HepG2 (cell line): ENCODE results near the gene CPT1C.

ENCODE experiments used
- CHCHD3 ChIP-seq: sonication (generic); formaldehyde crosslinking; IDR thresholded peaks from 2 replicates; pipeline ENCODE4 v1.8.0; 2022; ENCODE audit warnings: mild to moderate bottlenecking, missing genetic modification reagents, moderate library complexity
- ELF4 ChIP-seq: sonication (generic); formaldehyde crosslinking; IDR thresholded peaks from 2 replicates; pipeline ENCODE4 v1.5.0; 2020; ENCODE audit warnings: missing genetic modification reagents, mild to moderate bottlenecking, moderate library complexity, borderline replicate concordance
- HHEX ChIP-seq: IDR thresholded peaks from 2 replicates; pipeline ENCODE4 v1.6.1; 2016; ENCODE audit warnings: control low read depth
- HMG20B ChIP-seq: conservative IDR thresholded peaks from 2 replicates; pipeline ENCODE4 v1.6.1; 2016; ENCODE audit warnings: missing genetic modification reagents, missing compliant biosample characterization
- MED1 ChIP-seq: sonication (generic); formaldehyde crosslinking; IDR thresholded peaks from 2 replicates; pipeline ENCODE4 v1.4.0; 2020; ENCODE audit warnings: missing genetic modification reagents
- MTA3 ChIP-seq: sonication (generic); formaldehyde crosslinking; IDR thresholded peaks from 2 replicates; pipeline ENCODE4 v1.4.0; 2020; ENCODE audit warnings: missing genetic modification reagents
- MYNN ChIP-seq: sonication (generic); formaldehyde crosslinking; IDR thresholded peaks from 2 replicates; pipeline ENCODE4 v1.4.0; 2020; ENCODE audit warnings: mild to moderate bottlenecking, low read depth, missing genetic modification reagents
- POLR2A ChIP-seq, 2 experiments: IDR thresholded peaks; 2 replicates each; pipeline ENCODE4 v1.6.1; 2011; ENCODE audit warnings: low read depth in 2 of 2, low read length in 2 of 2, mild to moderate bottlenecking in 1 of 2, moderate library complexity in 1 of 2; ENCODE audit not compliant: insufficient read depth in 1 of 2
- POLR2AphosphoS5 ChIP-seq: IDR thresholded peaks from 2 replicates; pipeline ENCODE4 v1.6.1; 2012; ENCODE audit warnings: low read depth, low read length
- SIX1 ChIP-seq: sonication (generic); formaldehyde crosslinking; IDR thresholded peaks from 2 replicates; pipeline ENCODE4 v1.4.0; 2020; ENCODE audit warnings: missing genetic modification reagents, borderline replicate concordance
- YY1 ChIP-seq: IDR thresholded peaks from 2 replicates; pipeline ENCODE4 v1.6.1; 2011; ENCODE audit warnings: low read length, low read depth, moderate library complexity, mild to moderate bottlenecking; ENCODE audit not compliant: insufficient read depth, insufficient replicate concordance
- ZC3H13 ChIP-seq: sonication (generic); formaldehyde crosslinking; IDR thresholded peaks from 2 replicates; pipeline ENCODE4 v1.8.1; 2023; ENCODE audit warnings: mild to moderate bottlenecking, missing genetic modification reagents, moderate library complexity
- ZNF253 ChIP-seq: sonication (generic); formaldehyde crosslinking; IDR thresholded peaks from 2 replicates; pipeline ENCODE4 v1.8.0; 2022; ENCODE audit warnings: mild to moderate bottlenecking, missing genetic modification reagents, borderline replicate concordance

DNA sequence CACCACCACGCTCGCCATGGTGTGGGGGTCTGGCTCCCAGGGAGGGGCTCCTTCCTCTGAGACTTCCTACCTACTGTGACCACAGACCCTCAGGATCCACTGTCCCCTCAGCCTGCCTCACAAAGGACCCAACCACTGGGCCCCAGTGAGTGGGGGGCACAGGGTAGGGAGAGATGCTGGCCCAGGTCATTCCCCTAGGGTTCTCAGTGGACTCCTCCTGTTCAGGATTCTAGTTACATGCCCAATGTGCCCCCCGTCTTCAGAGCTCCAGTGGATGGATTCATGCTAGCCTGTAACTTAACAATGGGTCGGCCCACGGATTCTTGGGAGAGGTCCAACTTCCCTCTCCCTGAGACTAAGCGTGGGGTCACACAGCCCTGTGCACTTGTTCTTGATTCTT lies 72.3 kb downstream of the CPT1C start, which contains the start of gene TSKS:
- TF ChIP-seq HHEX (CRISPR knock-in tag) (no peak), MTA3 (no peak), SIX1 (CRISPR knock-in tag) (no peak), MYNN (CRISPR knock-in tag) (no peak), ELF4 (CRISPR knock-in tag) (no peak), POLR2A (IDR thresholded peaks at IDR 0.05; ENCODE audit: insufficient read depth in 1 of 2, low read depth in 2 of 2, low read length in 2 of 2) (no peak), MED1 (CRISPR knock-in tag) (no peak), CHCHD3 (CRISPR knock-in tag) (no peak), HMG20B (no peak), POLR2AphosphoS5 (no peak), YY1 (no peak), ZC3H13 (CRISPR knock-in tag) (no peak), ZNF253 (CRISPR knock-in tag) (no peak)
